PFSK-1 (cell line): ENCODE data around the gene AKAP4.

Experiments used
- POLR2AphosphoS5 ChIP-seq: IDR thresholded peaks from 2 replicates; pipeline ENCODE4 v1.6.1; 2012; ENCODE audit warnings: low read depth, mild to moderate bottlenecking, control low read depth, low read length, moderate library complexity
- SIN3A ChIP-seq: IDR thresholded peaks from 2 replicates; pipeline ENCODE4 v1.6.1; 2012; ENCODE audit warnings: mild to moderate bottlenecking, low read length, moderate library complexity, borderline replicate concordance; ENCODE audit not compliant: insufficient read depth
- TAF1 ChIP-seq: IDR thresholded peaks from 2 replicates; pipeline ENCODE4 v1.6.1; 2012; ENCODE audit warnings: low read length, control low read depth, borderline replicate concordance; ENCODE audit not compliant: insufficient read depth
- TF ChIP-seq, protein P1 (sequence below), 2 experiments: IDR thresholded peaks; 2 replicates each; pipeline versions ENCODE4 v1.6.1 to v1.8.0; 2011 to 2012; ENCODE audit warnings: low read depth in 2 of 2, low read length in 2 of 2, control low read depth in 1 of 2, inconsistent platforms in 1 of 2, mild to moderate bottlenecking in 1 of 2, moderate library complexity in 1 of 2; ENCODE audit not compliant: insufficient read depth in 1 of 2

DNA sequence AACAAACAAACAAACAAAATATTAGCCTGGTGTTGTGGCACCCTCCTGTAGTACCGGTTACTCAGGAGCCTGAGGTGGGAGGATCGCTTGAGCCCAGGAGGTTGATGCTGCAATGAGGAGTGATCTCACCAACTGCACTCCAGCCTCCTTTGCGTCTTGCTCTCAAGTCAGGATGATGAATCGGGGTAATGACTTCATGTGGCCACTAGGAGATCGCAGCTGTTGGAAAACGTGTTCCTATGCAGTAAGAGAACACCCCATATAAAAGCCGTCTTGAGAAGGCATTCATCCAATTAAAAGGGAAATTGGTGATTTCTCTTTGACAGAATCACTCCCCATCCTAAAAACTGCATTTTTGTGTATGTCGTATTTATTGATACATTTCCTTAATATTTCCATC lies 10.7 kb upstream of the AKAP4 start:
- TF ChIP-seq TAF1: no peak
- TF ChIP-seq POLR2AphosphoS5: no peak
- no peak for TF ChIP-seq SIN3A
- TF ChIP-seq, protein P1, sequence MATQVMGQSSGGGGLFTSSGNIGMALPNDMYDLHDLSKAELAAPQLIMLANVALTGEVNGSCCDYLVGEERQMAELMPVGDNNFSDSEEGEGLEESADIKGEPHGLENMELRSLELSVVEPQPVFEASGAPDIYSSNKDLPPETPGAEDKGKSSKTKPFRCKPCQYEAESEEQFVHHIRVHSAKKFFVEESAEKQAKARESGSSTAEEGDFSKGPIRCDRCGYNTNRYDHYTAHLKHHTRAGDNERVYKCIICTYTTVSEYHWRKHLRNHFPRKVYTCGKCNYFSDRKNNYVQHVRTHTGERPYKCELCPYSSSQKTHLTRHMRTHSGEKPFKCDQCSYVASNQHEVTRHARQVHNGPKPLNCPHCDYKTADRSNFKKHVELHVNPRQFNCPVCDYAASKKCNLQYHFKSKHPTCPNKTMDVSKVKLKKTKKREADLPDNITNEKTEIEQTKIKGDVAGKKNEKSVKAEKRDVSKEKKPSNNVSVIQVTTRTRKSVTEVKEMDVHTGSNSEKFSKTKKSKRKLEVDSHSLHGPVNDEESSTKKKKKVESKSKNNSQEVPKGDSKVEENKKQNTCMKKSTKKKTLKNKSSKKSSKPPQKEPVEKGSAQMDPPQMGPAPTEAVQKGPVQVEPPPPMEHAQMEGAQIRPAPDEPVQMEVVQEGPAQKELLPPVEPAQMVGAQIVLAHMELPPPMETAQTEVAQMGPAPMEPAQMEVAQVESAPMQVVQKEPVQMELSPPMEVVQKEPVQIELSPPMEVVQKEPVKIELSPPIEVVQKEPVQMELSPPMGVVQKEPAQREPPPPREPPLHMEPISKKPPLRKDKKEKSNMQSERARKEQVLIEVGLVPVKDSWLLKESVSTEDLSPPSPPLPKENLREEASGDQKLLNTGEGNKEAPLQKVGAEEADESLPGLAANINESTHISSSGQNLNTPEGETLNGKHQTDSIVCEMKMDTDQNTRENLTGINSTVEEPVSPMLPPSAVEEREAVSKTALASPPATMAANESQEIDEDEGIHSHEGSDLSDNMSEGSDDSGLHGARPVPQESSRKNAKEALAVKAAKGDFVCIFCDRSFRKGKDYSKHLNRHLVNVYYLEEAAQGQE (IDR thresholded peaks at IDR 0.05; ENCODE audit: insufficient read depth in 1 of 2, low read depth in 2 of 2, low read length in 2 of 2): no peak
